ENCODE results near the gene DDX41. TPM values are rescaled to one million over a fixed set of nuclear protein-coding genes. Genes with fewer than 3 reads are reported as not detected.
A peak's percentile ranks its signal among the peaks of the same experiment; 100 is the strongest.

DDX41 gene
- total RNA-seq, 2 donors from 2014 or later, result 116 to 149 TPM

DNA sequence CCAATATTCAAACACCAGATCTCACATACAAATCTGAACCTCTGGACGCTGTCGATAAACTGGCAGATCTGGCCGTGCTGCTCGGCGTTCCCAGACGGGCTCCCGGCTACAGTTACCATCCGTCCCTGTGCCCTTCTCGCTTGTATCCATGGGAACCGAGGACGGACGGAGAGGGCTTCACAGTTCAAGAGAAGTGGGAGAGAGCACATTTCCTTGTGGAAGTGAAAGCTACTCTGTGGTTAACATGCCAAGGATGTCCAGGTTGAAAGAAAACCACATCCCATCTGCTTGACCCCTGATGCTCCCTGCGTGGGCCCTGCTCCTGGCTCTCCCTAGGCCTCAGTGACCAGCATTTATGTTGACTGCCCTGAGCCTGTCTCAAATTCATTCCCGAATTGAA, 37.0 kb downstream of the DDX41 start:
- H3K4me3 Mint-ChIP-seq, result no peak overlapping the region
- peak overlapping the region; percentile 61 for H3K27ac Mint-ChIP-seq
- H3K27me3 Mint-ChIP-seq, result no peaks in the 10 kb centered on the region
- no peaks in the 10 kb centered on the region for H3K36me3 Mint-ChIP-seq (ENCODE audit: low read depth)
- no peaks in the 10 kb centered on the region for H3K9me3 Mint-ChIP-seq
- no peak for ATAC-seq (replicated peaks)
- peaks cover 10% of the 10 kb centered on the region for H3K4me1 Mint-ChIP-seq

DNA sequence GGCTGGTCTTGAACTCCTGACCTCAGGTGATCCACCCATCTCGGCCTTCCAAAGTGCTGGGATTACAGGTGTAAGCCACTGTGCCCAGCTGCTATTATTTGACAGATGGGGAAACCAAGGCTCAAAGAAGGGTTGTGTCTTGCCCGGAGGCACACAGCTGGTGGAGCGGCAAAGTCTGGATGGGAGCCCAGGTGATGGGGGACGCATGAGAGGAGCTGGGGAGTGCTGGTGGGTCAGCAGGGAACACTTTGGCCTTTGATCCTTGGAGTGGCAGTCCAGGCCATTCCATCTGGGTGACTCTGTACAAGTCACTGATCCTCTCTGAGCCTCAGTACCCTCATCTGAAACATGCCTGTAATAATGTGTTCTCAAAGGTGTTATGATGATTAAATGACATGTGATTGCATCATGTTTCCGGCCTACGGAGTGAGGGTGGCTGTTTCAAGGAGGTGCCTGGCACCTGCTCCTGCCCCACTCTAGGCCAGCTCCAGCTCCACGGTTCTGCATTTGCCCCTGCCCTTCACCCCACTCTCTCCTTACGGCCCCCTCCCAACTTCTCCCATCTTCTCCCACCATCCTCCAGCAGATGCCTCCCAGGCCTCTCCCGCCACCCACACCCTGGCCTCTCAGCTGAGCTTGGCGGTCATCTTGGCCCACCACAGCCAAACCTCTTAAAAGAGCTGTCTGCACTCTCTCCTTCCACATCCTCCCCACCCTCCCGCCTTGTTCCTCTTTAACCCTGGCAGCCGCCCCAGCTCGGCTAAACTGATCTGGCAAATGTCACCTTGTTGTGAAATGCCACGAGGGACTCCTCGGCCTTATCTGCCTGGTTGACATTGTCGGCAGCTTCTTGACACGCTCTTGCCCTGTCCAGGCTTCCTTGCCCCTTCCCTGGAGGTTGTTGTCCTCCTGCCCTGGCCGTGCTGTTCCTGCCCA, 37.8 kb downstream of the DDX41 start:
- H3K9me3 Mint-ChIP-seq, result no peaks in the 10 kb centered on the region
- H3K27me3 Mint-ChIP-seq, result peaks cover 4% of the 10 kb centered on the region
- H3K36me3 Mint-ChIP-seq (ENCODE audit: low read depth), result peaks cover 4% of the 10 kb centered on the region
- H3K4me3 Mint-ChIP-seq, result no peak overlapping the region
- peak overlapping the region; percentile 61 for H3K27ac Mint-ChIP-seq
- ATAC-seq (replicated peaks), result peak; percentile 63
- H3K4me1 Mint-ChIP-seq, result peaks cover 14% of the 10 kb centered on the region

DNA sequence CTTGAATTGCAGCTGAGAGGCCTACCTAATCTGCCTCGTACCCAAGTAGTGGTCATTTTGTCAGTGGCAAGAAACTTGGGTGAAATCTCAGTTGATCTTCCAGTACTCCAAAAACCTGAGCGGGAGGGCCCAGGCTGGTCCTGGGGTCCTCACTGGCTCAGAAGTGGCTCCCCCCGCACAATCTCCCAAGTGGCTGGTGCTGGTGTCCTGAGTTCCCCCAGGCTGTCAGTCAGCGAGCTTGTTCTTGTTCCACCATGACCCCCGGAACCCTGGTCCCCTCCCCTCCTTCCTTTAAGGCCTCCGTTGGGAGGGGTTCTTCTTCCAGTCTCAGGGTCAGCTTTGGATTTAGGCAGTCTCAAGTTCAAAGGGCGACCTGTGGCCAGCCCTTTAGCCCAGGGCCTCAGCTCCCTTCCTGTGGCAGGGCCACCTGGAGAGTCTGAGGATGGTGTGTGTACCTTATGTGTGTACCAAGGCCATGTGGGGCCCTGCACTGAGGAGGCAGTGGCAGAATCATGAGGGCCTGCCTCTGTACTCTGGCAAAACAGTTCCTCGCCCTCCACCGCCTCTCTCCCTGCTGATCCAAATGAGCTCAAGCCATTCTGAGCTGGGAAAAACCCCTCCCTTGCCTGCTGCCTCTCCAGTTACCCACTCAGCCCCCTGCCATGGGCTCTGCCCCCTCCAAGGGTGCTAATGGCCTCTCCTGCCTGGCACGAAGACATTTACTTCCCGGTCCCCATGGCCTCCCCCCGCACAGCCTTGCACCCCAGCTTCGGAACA, 38.9 kb downstream of the DDX41 start:
- Mint-ChIP-seq H3K36me3 (ENCODE audit: low read depth) (peaks cover 5% of the 10 kb centered on the region), H3K27me3 (peaks cover 7% of the 10 kb centered on the region), H3K4me3 (no peak overlapping the region), H3K9me3 (no peaks in the 10 kb centered on the region), H3K27ac (peak overlapping the region; percentile 56), H3K4me1 (peaks cover 17% of the 10 kb centered on the region)
- no peak for ATAC-seq (replicated peaks)

DNA sequence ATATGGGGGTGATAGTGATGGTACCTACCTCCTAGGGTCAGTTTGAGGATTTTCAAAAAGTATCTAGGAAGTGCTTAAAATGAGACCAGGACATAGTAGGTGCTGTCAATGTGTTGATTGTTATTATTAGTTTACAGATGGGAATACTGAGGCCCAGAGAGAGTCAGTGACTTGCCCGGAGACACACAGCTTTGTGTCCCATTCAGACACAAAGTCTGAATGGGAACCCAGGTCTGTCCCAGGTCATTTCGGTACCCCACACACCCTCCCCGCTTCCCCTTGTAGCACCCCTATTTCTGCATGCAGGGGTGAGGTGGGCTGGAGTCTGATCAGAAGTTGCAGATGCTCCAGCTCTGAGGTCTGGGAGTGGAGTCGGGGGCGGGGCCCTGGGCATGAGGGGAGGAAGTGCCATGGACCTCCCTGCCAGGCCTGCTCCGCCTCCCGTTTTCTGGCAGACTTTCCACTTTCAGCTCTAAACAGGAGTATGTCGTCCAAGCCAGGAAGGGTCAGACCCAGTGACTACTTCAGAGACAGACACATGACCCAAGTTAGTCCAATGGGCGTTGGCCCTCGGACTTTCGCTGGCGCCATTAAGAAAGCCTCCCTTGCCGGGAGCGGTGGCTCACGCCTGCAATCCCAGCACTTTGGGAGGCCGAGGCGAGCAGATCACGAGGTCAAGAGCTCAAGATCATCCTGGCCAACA, 40.1 kb downstream of the DDX41 start:
- no peak overlapping the region for H3K4me3 Mint-ChIP-seq

DNA sequence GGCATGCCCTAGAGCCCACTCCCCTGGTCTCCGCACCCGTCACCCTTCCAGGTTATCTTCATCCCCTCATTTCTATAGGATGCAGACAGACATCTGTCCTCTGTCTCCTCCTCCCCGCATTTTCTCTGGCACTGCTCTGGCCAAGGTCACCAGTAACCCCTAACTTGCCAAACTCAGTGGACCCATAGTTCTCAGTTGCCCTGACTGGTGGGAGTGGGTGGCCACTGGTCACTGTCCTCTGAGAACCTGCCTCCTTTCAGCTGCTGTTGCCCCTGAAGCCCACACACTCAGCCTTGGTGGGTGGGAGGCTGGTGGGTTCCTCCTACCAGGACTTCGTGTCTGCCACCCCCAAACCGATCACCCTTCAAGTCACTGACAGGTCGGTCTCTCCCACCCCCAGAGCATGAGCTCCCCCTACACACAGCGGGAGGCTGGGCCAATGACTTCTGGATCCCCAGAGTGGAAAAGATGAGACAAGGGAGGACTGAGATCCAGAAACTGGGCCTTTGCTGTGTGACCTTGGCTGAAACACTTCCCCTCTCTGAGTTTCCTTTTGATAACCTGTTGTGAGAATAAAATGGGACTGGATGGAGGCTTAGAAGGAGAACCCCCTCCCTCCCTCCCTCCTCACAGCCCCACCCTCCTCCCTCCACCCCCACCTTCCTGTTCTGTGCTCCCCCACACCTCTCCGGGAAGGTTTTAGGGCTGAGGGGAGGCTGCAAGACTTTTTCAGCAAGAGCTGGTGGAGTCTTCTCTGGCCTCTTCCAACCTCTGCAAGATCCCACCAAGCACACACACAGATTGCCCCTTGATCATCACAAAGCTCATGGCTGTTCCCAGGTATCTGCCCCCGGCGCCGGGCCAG, 41.0 kb downstream of the DDX41 start:
- Mint-ChIP-seq H3K27me3 (peaks cover 7% of the 10 kb centered on the region), H3K36me3 (ENCODE audit: low read depth) (peaks cover 5% of the 10 kb centered on the region), H3K4me3 (no peak overlapping the region), H3K9me3 (no peaks in the 10 kb centered on the region), H3K27ac (no peak overlapping the region), H3K4me1 (peaks cover 17% of the 10 kb centered on the region)
- ATAC-seq (replicated peaks), result no peak

More for the DNA sequence above, 40.1 kb downstream of the DDX41 start:
- H3K27me3 Mint-ChIP-seq, result peaks cover 7% of the 10 kb centered on the region
- ATAC-seq (replicated peaks), result no peak
- no peak overlapping the region for H3K27ac Mint-ChIP-seq
- H3K36me3 Mint-ChIP-seq (ENCODE audit: low read depth), result peaks cover 5% of the 10 kb centered on the region
- no peaks in the 10 kb centered on the region for H3K9me3 Mint-ChIP-seq
- peaks cover 17% of the 10 kb centered on the region for H3K4me1 Mint-ChIP-seq

DNA sequence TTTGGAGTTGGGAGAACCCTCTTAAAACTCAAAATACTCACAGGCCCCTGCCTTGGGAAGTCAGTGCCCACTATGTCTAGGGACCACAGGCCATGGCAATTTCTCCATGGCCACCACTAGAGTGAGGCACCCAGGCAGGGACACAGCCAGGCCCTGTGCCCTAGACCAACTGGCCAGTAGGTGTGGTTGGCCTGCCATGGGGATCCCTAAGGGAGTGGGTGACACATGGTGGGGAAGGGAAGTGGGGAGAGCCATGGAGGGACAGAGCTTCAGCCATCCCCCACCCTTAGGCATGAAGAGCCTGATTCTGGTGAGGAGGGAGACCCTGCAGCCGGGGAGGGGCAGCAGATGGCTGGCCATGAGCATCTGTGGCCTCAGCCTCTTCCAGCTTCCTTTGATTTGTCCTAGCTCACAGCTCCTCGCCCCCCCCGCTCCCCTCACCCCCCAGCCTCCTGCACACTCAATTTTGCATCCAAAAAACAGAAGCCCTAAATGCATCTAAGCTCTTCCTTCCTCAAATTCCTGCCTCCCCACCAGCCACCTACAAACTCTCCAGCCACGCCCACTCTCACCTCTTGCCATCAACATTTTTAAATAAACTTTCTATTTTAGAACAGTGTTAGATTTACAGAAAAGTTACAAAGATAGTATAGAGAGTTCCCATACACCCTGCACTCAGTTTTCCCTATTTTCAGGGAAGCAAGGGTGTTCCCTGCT, 41.8 kb downstream of the DDX41 start:
- H3K4me1 Mint-ChIP-seq, result peaks cover 17% of the 10 kb centered on the region
- H3K27me3 Mint-ChIP-seq, result peaks cover 7% of the 10 kb centered on the region
- no peak overlapping the region for H3K27ac Mint-ChIP-seq

DNA sequence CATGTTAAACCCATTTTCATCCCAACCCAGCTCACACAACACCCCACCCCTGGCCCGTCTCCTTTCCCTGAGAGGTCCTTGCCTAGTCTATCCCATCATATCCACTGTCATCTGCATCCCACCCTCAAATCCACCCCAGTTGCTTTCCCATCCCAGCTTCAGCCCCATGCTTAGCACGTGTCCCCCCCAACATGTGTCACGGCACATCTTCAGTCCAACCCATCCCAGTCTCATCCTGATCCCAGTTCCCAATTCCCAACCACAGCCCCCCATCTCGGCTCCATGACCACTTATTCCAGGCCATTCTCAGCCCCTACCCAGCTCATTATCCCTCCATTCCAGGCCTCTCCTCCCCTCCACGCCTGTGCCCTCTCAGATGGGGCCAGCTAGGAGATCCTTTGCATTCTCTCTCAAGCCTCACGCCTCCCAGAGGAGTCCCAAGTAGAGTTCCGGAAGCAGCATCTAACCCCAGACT, 42.7 kb downstream of the DDX41 start:
- Mint-ChIP-seq H3K27me3 (peaks cover 7% of the 10 kb centered on the region), H3K36me3 (ENCODE audit: low read depth) (peaks cover 5% of the 10 kb centered on the region)

More for the DNA sequence above, 41.8 kb downstream of the DDX41 start:
- Mint-ChIP-seq H3K4me3 (peak overlapping the region; percentile 78), H3K36me3 (ENCODE audit: low read depth) (peaks cover 5% of the 10 kb centered on the region), H3K9me3 (no peaks in the 10 kb centered on the region)
- ATAC-seq (replicated peaks), result no peak

DNA sequence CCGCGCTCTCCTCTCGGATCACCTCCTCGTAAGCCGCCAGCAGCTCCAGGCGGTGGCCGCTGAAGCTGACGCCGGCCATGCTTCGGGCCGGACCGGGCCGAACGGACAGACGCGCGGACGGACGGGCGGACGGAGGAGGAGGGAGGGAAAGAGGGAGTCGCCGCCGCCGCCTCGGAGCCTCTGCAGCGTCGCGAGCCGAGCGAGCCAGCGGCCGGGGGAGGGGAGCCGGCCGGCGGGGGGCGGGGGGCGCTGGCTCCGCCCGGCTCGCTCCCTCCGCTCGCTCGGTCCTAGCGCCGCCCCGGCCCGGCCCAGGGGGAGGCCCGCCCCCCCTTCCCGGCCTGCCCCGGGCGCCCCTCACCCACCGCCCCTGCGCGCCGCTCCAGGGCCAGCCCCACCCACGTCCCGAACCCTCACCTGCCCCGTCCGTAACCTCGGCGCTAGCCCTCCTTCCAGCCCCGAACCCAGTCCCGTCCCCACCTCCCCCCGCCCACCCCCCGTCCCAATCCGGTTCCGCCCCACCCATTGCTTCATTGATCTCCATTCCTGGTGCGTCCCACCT, 43.2 kb downstream of the DDX41 start, which contains the start of gene DBN1:
Gene DBN1, minus strand, starts transcription at position 192 of the 559 bp plus-strand sequence. Its CDS starts 113 bp downstream, at position 79.
- Mint-ChIP-seq H3K27ac (peak within 1 kb of the TSS; percentile 25), H3K9me3 (no peaks in the 10 kb centered on the region), H3K36me3 (ENCODE audit: low read depth) (peaks cover 5% of the 10 kb centered on the region)

More for the DNA sequence above, 42.7 kb downstream of the DDX41 start:
- Mint-ChIP-seq H3K4me1 (peaks cover 17% of the 10 kb centered on the region), H3K27ac (peak overlapping the region; percentile 25), H3K4me3 (peak overlapping the region; percentile 78), H3K9me3 (no peaks in the 10 kb centered on the region)
- ATAC-seq (replicated peaks), result no peak

DNA sequence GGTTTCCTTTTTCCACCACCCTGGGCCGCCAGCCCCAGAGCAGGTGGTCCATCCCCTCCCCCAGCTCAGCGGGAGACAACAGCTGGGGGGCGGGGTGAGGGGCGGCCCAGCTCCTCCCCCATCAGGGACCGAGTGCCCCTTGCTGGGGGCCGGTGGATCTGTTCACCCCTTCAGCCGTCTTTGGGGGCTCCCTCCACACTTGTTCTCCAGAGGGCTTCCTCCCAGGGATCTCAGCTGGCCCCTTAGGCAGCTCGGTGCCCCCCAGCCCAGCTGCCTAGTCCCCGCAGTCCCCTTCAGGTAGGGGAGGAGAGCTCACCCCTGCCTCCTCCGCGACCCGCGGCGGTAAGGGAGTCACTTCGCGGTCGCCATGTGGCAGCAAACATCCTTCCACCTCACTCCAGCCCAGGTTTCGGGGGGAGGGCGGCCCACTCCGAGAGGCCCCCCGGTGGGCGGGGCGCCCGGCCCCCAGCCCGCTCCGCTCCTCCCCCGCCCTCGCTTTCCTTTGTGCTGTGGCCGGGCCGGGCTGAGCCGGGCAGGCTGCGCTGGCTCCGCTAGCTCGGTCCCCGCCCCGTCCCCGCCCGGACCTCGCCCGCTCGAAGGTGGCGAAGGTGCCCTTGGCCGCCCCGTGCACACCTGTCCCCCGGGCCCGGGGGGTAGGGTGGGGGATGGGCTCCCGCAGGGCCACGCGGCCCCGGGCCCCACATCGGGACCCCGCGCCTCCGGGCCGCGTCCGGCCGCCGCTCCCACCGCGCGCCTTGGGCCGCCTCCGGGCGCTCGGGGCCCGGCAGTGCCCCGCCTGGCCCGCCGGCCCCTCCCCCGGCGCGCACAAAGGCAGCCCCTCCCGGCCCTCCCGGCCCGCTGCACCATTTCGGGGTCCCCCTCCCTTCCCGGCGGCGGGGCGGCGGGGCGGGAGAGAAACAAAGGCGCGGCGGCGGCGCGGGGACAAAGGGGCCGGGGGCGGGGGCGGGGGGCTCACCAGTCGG, 44.0 kb downstream of the DDX41 start:
- H3K27me3 Mint-ChIP-seq, result peaks cover 7% of the 10 kb centered on the region
- no peaks in the 10 kb centered on the region for H3K9me3 Mint-ChIP-seq
- peaks cover 5% of the 10 kb centered on the region for H3K36me3 Mint-ChIP-seq (ENCODE audit: low read depth)
- H3K27ac Mint-ChIP-seq, result no peak overlapping the region
- H3K4me1 Mint-ChIP-seq, result peaks cover 17% of the 10 kb centered on the region
- H3K4me3 Mint-ChIP-seq, result no peak overlapping the region
- peak; percentile 58 for ATAC-seq (replicated peaks)

More for the DNA sequence above, 43.2 kb downstream of the DDX41 start, which contains the start of gene DBN1:
- Mint-ChIP-seq H3K4me3 (peak within 1 kb of the TSS; percentile 78), H3K27me3 (peaks cover 7% of the 10 kb centered on the region), H3K4me1 (peaks cover 17% of the 10 kb centered on the region)
- ATAC-seq (replicated peaks), result no peak

DNA sequence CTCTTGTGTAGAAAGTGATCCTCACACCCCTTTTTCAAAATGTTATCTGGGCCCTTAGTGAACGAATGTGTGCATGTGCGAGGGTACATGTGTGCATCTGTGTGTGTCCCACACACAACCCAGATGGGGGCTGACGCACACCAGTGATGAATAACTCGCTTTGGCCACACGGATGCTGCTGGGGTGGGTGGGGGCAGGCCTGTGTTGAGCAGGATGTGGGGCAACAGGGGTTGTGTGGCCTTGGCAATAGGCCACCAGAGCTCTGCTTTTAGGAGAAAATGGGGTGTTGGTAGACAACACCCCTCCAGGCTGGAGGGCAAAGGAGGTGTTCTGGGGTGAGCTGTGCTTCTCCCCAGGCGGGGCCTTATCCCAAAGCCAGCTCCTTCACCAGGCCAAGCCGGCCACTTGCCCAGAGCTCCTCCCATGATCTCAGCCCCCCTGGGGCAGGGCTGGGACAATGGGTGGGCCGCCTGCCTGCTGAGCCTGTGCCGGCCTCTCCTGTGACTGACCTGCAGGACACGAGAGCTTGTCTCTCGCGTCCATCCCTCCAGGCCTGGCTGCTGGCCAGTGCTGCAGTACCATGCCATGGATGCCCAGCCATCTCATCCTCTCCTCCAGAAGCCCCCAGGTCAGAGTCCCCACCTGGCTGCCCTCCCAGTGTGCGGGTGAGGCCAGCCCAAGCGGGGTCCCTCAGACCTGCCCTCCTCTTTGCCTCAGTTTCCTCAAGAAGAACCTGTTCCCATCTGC, 45.0 kb downstream of the DDX41 start:
- peaks cover 17% of the 10 kb centered on the region for H3K4me1 Mint-ChIP-seq
- H3K27me3 Mint-ChIP-seq, result peaks cover 7% of the 10 kb centered on the region
- no peaks in the 10 kb centered on the region for H3K9me3 Mint-ChIP-seq
- H3K27ac Mint-ChIP-seq, result no peak overlapping the region
- no peak overlapping the region for H3K4me3 Mint-ChIP-seq
- peaks cover 5% of the 10 kb centered on the region for H3K36me3 Mint-ChIP-seq (ENCODE audit: low read depth)
- ATAC-seq (replicated peaks), result peak; percentile 38
